ENCODE data around the gene TTC28.

- TF ChIP-seq CTCF (IDR thresholded peaks at IDR 0.05 in 2 of 3, conservative IDR thresholded peaks at IDR 0.05 in 1 of 3; ENCODE audit: borderline replicate concordance in 1 of 3, insufficient read depth in 1 of 3, low read depth in 2 of 3, low read length in 2 of 3) (no peak), EZH2 (IDR thresholded peaks at IDR 0.05) (no peak), POLR2A (IDR thresholded peaks at IDR 0.05; ENCODE audit: borderline replicate concordance, extremely low read depth, insufficient read depth, insufficient read length) (no peak), JUND (IDR thresholded peaks at IDR 0.05) (no peak), REST (IDR thresholded peaks at IDR 0.05; ENCODE audit: low read depth) (no peak)
Measured at GRCh38 chr22:28296452-28296851, 383.2 kb downstream of the TTC28 start.
